Upper lobe of right lung (tissue), 1 donor: Measurements from ENCODE around the gene DIP2C. TPM values are rescaled to one million over a fixed set of nuclear protein-coding genes. Genes with fewer than 3 reads are reported as not detected.

ENCODE experiments used
- ATAC-seq: fragments of 200-7000 bp; cut with Tn5 transposase; one replicate; pipeline ENCODE4 v1.9.1; 2020; ENCODE audit warnings: mild to moderate bottlenecking, moderate library complexity
- DNase-seq: peaks from one replicate; pipeline ENCODE4 v3.0.0-alpha.2; 2020
- H3K27ac ChIP-seq: fragments of 200-600 bp; one replicate; pipeline ENCODE4 v1.8.0; 2022
- H3K27me3 ChIP-seq: fragments of 200-600 bp; one replicate; pipeline ENCODE4 v1.8.0; 2022; ENCODE audit warnings: mild to moderate bottlenecking
- H3K36me3 ChIP-seq: fragments of 200-600 bp; one replicate; pipeline ENCODE4 v1.8.0; 2022
- H3K4me1 ChIP-seq: fragments of 200-600 bp; one replicate; pipeline ENCODE4 v1.8.0; 2022
- H3K4me3 ChIP-seq: fragments of 200-600 bp; one replicate; pipeline ENCODE4 v1.8.0; 2022; ENCODE audit warnings: mild to moderate bottlenecking
- H3K9me3 ChIP-seq: fragments of 200-600 bp; one replicate; pipeline ENCODE4 v1.8.0; 2022
- CTCF ChIP-seq: fragments of 200-600 bp; IDR thresholded peaks from one replicate; pipeline ENCODE4 v1.8.0; 2022; ENCODE audit warnings: antibody characterized with exemption
- intact Hi-C: fragments of 100-400 bp; cut with DNase I; formaldehyde crosslinking; loops from one replicate; pipeline ENCODE4 v1.11.0; 2022
- total RNA-seq: library from RNA; stranded (reverse); fragmentation: NEBNext Ultra II Directional; extraction: Animal tissue kit (Norgen Biotek cat#: 25700); gene quantifications from one replicate; pipeline ENCODE4 v1.2.1, GENCODE V29; 2021
- donor health status: DM: no; HTN: yes; CAD: no; lungs with severe emphysema.

DIP2C gene
- total RNA-seq, 1 donor from 2014 or later = 17.3 TPM

- Histone ChIP-seq H3K36me3 (peaks cover 74% of the 10 kb centered on the region), H3K27me3 (no peaks in the 10 kb centered on the region), H3K9me3 (no peaks in the 10 kb centered on the region), H3K4me1 (no peaks in the 10 kb centered on the region), H3K4me3 (no peak overlapping the region), H3K27ac (no peak overlapping the region)
- ATAC-seq = no peak
- intact Hi-C loops = no loop called here
- TF ChIP-seq CTCF = no peak
- DNase-seq = no peak
Measured at GRCh38 chr10:364267-364775, 325.1 kb downstream of the DIP2C start.

- H3K27ac ChIP-seq = no peak overlapping the region
- no peak overlapping the region for H3K4me3 ChIP-seq
- ATAC-seq (no peak), DNase-seq (no peak)
- no peaks in the 10 kb centered on the region for H3K4me1 ChIP-seq
- H3K36me3 ChIP-seq = peaks cover 64% of the 10 kb centered on the region
- no peaks in the 10 kb centered on the region for H3K9me3 ChIP-seq
- no peak for TF ChIP-seq CTCF
- H3K27me3 ChIP-seq = no peaks in the 10 kb centered on the region
- intact Hi-C loops = no loop called here
Measured at GRCh38 chr10:363152-363551, 326.3 kb downstream of the DIP2C start.

GRCh38 chr10:361203-362081 is 328.0 kb downstream of the DIP2C start:
- no peak overlapping the region for H3K4me3 ChIP-seq
- no peak for ATAC-seq
- no peaks in the 10 kb centered on the region for H3K9me3 ChIP-seq
- DNase-seq = no peak
- H3K27ac ChIP-seq = no peak overlapping the region
- no peaks in the 10 kb centered on the region for H3K27me3 ChIP-seq
- peaks cover 56% of the 10 kb centered on the region for H3K36me3 ChIP-seq
- no peak for TF ChIP-seq CTCF
- intact Hi-C loops = no loop called here
- no peaks in the 10 kb centered on the region for H3K4me1 ChIP-seq

GRCh38 chr10:360653-361052 is 328.8 kb downstream of the DIP2C start:
- intact Hi-C loops = no loop called here
- DNase-seq (no peak), ATAC-seq (no peak)
- H3K4me1 ChIP-seq = no peaks in the 10 kb centered on the region
- H3K27ac ChIP-seq = no peak overlapping the region
- H3K36me3 ChIP-seq = peaks cover 48% of the 10 kb centered on the region
- H3K9me3 ChIP-seq = no peaks in the 10 kb centered on the region
- no peak overlapping the region for H3K4me3 ChIP-seq
- no peak for TF ChIP-seq CTCF
- no peaks in the 10 kb centered on the region for H3K27me3 ChIP-seq

GRCh38 chr10:359762-360161 is 329.7 kb downstream of the DIP2C start:
- Histone ChIP-seq H3K4me1 (no peaks in the 10 kb centered on the region), H3K9me3 (no peaks in the 10 kb centered on the region), H3K4me3 (no peak overlapping the region), H3K27ac (no peak overlapping the region), H3K36me3 (peaks cover 50% of the 10 kb centered on the region), H3K27me3 (no peaks in the 10 kb centered on the region)
- intact Hi-C loops = no loop called here
- ATAC-seq (no peak), DNase-seq (no peak)
- no peak for TF ChIP-seq CTCF
